Fibroblast of skin of abdomen (primary cell): ENCODE data around the gene GRM4.

ENCODE experiments used
- DNase-seq: peaks from one replicate; pipeline ENCODE4 v3.0.0-alpha.2; 2013

GRM4 gene

DNA sequence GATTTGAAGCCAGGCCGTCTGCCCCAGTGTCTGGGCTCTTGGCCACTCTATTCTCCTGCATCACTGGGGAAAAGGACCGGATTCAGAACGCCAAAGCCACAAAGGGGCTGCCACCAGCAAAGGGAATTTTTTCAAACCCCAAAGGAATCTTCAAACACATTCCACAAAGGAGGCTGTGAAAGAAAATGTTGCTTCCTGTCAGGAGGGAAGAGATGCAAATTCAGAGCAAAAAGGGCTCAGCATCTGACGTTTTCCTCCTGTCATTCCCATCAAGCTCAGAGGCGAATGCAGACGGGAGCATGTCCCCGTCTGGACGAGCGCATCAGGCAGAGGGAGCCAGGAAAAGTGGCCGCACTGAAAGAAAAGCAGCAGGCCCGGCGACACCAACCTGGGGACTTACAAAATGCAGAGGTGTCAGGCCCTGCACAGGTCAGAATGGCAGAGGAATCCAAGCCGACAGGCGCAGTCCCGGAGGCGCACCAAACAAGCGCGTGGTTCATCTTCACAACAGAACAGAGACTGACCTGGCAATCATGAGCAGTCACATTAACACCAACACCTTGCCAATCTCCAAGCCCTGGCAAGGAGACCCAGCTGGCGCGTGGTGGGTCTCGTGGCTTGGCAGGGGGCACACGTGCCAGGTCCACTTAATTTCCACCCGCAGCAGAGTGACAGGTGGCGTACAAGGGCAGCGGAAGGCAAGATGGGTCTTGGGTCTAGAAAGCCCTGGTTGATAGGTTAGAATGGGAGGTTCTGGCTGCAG lies 62.8 kb downstream of the GRM4 start:
- no peak for DNase-seq

DNA sequence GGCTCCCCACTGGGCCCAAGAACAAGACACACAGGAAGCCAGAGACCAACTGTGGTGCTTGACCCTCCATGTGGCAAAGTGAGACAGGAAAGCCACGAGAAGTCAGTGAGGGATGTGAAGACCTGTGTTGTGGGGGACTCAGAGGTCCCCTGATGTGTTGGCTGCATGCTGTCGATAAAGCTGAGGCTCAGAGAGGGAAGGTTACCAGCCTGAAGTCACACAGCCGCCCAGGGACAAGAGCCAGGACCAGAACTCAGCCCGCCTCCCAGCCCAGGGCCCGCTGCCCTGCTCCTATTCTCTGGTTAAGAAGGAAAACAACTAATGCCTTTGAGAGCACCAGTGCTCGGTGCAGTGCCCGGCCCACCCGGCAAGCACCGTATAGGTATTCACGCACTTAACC lies 63.5 kb downstream of the GRM4 start:
- DNase-seq: no peak

DNA sequence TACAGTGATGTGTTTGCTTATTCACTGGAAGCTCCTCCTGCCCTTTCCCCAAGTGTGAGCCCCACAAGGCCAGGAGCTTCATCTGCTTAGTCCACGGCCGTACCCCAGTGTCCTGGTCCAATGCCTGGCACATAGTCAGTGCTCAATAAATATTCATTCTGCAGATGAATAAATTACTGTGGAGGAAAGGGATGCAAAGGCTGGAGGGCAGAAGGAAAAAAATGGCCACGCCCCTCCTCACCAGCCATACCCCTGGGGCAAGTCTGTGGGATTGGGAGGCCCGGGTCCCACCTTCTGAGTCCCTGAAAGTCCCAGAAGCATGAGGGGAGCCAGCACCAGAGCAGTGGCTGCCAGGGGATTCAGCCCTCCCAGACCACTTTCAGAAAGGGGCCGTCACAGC lies 65.5 kb downstream of the GRM4 start:
- no peak for DNase-seq

DNA sequence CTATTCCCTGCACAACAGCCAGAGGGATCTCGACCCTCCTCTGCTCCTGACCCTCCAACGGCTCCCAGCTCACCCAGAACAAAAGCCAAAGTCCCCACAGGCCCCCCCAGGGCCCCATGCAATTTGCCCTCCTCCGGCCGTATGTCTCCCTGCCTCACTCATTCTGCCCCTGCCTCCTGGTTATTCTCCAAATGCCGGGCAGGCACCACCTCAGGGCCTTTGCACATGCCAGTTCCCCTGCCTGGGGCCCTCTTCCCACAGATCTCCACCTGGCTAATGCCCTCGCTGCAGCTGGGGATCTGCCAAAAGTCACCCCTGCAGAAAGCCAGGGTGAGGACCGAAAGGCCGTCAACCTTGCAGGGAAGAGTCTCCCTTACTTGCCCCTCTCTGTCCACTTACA lies 66.0 kb downstream of the GRM4 start:
- DNase-seq: no peak

DNA sequence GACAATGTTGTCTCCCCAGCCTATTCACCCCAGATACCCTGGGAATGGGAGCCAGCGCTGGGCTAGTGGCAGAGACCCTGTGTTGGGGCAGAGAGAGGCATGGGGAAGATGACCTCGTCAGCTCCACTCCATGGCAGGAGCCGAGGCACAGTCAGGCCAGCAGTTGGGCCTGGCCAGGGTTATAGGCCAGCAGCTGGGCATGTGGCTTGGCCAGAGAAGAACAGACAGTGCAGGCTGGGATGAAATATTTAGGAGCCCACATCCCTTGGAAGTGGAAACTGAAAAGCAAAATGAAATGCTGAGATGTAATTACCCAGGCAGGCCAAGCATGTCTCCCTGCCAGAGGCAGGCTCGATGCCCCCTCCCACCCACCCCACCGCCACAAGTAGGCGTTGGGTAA lies 70.0 kb downstream of the GRM4 start:
- DNase-seq: no peak

DNA sequence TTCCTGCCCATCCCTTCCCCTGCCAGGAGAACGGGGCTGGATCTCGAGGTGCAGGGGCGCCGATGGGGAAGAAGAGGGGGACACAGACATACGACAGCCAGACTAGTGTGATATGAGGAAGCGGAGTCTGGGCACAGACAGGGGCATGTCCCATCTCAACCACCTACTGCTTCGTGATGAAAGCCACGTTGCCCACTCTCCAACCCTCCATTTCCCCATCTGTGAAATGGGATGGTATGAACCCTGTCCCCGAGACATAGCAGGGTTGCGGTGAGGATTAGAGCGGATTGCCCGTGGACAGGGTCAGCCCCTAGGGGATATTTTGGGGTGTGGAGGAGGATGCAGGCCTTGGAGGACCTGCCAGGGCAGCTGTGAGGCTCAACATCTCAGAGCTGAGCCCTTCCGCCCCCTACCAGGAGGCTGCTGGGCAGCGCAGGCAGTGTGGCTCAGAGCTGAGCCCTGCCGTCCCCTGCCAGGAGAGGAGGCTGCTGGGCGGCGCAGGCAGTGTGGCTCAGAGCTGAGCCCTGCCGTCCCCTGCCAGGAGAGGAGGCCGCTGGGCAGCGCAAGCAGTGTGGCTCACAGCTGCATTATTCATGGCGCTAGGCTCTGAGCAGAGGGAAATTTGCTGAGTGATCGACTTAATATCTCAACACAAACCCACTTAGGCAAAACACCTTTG lies 71.7 kb downstream of the GRM4 start:
- no peak for DNase-seq

DNA sequence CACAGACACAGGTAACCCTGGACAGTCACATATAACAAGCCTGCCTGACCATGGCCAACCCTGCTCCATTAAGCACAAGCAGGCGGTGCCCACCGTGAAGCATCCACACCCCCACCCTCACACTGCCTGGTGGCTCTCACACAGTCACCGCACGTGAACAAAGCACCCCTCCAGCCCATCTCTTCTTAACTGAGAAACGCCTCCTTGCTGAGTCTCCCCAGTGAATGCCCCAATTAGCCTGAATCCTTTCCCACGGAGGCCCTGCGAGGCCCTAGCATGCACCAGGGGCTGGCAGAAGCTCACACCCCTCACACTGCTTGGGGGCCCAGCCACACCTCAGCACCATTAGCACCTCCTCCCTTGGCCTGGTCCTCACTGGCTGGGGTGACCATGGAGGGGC lies 72.3 kb downstream of the GRM4 start:
- no peak for DNase-seq

DNA sequence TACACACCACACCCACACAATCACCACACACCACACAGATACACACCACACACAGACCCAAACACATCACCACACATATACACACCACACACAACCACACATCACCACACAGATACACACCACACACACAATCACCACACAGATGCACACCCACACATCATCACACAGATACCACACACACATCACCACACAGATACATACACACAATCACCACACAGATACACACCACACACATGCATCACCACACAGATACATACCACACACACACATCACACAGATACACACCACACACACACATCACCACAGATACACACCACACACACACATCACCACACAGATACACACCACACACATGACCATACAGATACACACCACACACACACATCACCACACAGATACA lies 73.2 kb downstream of the GRM4 start:
- no peak for DNase-seq

DNA sequence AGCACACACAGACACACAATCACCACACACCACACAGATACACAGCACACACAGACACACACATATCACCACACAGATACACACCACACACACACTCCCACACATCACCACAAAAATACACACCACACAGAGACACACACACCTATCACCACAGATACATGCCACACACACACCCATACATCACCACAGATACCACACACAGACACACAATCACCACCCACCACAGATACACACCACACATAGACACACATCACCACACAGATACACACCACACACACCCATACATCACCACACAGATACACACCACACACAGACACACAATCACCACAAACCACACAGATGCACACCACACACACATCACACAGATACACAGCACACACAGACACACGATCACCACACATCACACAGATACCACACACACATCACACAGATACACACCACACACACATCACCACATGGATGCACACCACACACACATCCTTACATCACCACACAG lies 74.0 kb downstream of the GRM4 start:
- no peak for DNase-seq

DNA sequence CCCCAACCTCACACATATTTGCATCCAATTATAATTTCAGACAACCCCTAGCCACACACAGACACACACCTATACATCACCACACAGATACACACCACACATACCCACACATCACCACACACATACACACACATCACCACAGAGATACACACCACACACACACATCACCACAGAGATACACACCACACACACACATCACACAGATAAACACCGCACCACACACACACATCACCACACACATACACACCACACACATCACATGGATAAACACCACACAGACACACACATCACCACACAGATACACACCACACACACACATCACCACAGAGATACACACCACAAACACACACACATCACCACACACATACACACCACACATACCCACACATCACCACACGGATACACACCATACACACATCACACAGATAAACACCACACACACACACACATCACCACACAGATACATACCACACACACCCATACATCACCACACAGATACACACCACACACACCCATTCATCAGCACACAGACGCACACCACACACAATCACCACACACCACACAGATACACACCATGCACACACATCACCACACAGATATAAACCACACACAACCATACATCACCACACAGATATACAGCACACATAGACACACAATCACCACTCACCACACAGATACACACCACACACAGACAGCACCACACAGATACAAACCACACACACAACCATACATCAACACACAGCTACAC lies 74.6 kb downstream of the GRM4 start:
- DNase-seq: no peak

DNA sequence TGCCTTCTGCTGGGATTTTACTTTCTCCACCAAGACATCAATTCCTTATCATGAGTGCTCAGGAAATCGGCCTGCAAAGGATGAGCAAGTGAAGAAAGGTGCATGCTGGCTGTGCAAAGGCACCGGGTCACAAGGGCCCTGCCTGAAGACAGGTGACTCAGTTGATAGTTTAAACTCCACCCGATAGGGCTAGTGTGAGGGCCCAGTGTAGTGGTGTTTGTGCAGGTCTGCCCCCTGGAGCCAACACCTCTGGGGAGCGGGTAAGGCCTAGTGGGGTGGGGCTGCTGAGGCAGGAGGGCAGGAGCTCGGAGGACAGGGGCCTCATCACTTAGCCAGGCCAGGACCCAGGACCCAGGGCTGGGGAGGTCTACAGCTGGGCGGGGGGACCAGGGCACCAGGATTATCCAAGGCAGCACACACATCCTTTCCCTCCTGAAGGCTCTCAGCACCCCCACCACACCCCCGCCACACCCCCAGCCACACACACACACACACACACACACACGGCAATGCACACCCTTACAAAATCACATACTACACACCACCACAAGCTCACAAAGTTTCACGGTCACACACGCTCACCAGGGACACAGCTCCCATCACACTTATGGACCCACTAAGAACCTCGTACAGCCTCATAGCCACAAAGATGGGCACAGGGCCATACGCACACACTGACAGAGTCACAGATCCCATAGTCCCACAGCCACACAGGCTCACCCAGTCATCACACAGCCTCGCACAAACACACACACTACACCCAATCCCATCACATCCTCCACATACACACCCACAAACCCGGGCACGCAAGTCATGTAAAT lies 75.4 kb downstream of the GRM4 start:
- DNase-seq: peak; percentile 5

DNA sequence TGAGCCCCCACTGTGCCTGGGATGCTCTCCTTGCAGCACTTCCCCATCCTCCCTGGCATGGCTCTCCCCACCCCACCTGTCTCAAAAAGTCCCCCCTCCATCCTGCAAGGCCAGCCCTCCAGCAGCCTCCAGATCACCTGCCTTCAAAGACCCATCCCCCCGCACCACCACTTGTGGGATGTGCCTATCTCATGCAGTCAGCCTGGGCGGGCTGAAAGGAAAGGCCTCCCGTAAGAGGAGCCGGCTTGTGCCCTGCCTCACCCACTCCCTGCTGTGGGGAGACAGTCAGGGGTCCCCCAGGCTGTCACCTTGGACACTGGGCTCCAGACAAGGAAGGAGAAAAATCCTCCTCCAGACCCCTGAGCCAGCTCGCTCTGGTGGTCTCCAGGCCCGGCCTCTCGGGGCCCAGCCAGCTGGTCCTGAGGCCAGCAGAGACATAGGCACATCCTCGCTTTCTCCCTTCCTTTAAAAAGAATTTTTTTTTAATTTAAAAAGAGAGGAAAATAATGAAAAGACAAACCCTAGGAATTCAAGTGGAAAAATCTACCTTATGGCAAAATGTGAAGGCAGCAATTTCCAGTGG lies 77.3 kb downstream of the GRM4 start:
- no peak for DNase-seq

DNA sequence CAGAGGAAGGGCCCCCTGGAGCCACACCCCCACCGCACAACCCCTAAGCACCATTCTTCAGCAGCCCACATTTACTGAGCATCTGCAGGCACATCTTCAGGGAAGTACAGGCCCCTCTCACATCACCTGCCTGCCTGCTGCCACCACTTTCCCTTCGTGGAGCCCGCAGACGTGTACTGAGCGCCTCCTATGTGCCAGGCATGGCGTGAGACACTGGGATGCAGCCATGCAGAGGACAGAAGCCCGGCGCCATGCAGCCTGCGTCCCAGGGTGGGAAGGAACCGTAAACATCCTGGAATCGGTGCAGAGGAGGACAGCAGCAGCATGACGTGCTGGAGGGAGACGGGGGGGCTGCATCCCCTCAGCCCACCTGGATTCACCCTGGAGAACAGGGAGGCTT lies 78.1 kb downstream of the GRM4 start:
- DNase-seq: no peak

DNA sequence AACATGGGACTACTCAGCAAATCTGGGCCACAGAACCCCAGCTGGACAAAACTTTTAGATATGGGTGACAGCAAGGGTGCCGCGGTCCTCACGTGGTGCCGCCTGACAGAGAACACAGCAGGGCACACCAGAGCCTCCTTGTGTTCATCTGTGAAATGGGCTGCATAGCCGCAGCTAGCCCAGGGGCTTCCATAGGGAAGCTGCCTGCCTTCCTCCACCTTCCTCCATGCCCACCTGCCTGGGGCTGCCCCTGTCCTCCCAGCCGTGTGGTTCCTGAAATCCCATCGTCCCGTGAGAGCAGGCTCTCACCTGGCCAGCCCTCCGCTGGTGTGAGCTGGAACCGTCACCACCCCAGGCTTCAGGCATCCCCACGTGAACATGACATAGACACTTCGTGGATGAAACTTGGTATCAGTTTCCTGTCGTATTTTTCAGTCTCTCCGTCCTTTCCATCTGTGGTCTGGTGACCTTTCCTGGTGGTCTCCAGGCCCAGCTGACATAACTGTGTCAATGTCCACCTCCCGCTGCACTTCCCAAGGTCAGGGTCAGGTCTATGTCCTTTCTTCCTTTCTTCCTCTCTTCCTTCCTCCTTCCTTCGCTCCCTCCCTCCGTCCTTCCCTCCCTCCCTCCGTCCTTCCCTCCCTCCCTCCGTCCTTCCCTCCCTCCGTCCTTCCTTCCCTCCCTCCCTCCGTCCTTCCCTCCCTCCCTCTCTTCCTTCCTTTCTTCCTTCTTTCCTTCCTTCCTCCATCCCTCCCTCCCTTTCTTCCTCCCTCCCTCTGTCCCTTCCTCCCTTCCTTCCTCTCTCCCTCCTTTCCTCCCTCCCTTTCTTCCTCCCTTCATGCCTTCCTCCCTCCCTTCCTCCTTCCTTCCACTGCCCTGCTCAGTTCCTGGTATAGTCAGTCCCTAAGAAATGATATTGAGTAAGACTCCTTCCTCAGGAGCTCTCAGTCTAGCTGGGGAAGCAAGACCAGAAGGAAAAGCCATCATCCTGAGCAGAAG lies 78.8 kb downstream of the GRM4 start:
- no peak for DNase-seq

DNA sequence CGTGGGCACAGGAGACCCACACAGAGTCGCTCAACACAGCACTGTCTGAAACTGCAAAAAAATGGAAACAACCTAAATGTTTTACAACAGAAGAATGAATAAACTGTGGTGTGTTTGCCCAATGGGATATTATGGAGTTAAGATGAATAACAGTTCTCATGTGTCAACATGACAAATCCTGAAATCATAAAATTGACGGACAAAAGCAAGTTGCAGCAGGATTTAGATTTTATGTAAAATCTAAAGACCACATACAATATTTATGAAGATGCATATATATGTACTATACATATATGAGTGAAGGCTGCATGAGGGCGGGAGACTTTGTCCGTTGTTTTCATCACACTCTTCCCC lies 79.7 kb downstream of the GRM4 start:
- no peak for DNase-seq

DNA sequence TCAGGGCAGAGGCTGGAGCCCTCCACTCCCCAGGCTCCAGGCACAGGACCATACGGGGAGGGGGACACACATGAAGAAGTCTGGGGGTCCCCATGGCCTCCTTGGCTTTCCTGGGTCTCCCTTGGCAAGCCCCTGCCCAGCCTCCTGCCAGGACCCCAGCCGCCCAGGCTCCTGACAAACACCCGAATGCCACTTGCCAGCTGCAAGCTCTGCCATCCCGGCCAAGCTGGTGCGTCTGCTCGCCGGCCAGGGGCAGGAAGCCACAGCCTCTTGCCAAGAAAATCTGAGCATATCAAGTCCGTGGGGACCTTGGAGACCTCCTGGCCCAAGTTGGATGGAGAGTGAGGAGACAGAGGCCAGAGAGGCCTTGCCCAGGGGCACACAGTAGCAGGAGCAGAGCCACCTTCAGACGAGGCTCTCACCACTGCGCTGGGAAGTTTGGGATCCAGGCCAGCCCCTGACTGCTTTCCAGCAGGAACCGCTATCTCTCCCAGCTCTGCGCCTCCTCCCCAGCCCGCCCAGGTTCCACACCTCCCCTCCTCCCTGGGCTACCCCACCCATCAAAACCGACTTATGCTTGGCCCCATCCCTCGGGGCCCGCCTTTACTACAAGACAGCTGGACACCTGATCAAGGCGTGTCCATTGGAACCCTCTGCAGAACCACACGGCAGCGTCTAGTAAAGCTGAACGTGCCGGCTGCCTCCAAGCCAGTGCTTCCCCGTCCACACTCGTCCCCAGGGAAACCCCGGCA lies 80.2 kb downstream of the GRM4 start:
- DNase-seq: no peak

DNA sequence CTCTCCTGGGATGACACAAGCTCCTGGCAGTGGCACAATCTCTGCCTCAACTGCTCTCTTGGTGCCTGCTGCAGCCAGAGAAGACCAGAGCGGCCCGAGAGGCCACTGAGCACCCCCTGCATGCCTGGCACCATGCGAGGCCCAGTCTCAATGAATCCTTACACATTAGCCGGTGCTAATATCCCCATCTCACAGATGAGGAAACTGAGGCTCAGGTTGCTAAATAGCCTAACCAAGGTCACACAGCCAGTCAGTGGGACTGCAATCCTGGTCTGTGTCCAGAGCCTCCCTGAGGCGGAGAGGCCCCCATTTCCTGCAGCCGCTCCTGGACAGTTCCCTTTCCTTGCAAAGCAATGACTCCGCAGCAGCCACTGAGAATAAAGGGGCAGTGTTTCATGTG lies 81.2 kb downstream of the GRM4 start:
- DNase-seq: no peak

DNA sequence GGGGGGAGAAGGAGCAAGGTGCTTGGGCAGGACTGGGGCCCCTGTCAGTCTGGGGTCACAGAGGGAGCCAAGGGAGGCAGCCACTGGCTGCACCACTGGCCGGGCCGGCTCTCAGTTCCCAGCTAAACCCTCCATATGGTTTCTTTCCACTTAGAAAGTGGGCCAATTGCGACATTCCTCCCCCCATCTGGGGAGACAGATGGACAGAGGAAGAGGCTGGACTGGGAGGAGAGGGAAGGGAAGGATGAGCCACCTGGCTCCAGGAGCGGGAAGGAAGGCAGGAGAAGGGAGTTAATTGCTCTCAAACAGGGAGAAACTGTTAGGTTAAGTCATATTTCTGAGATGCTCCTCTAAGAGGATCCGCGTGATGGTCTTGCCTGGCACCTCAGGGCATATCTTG lies 82.2 kb downstream of the GRM4 start:
- no peak for DNase-seq

DNA sequence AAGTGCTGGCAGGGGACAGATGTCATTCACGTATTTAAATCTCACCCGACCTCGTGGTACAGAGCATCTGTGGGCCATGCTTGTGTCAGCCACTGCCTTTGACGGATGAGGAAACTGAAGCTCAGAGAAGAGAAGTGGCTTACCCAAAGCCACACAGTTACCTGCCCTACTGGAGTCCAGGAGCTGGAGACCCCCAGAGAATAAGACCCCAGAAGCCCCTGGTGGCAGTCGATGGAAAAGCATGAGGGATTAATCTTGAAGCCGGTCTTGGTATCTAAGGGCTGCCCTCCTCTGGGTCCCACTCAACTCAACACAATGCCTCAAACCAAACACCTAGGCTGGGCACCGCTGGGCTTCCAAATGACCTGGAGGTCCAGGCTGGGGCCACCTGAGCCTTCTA lies 83.1 kb downstream of the GRM4 start:
- no peak for DNase-seq

DNA sequence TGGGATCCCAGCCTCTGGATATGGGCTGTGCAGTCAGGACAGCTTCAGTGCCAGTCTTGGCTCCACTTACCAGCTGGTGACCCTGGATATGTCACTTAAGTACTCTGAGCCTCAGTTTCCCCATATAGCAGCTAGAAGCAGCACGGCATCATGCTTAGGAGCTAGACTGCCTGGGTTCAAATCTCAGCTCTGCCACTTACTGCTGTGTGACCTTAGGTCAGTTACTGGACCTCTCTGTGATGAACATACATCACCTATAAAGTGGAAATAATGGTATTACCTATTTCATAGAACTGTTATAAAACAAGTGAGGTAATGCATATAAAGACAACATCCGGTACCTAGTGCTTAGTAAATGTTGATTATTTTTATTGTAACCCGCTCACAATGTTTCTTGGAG lies 83.7 kb downstream of the GRM4 start:
- no peak for DNase-seq
